Right ventricle myocardium inferior (tissue), 1 donor: Measurements from ENCODE around the gene RBM38. TPM values are rescaled to one million over a fixed set of nuclear protein-coding genes. Genes with fewer than 3 reads are reported as not detected.

Experiments used
- ATAC-seq: fragments of 200-7000 bp; cut with Tn5 transposase; one replicate; pipeline ENCODE4 v1.9.1; 2020; ENCODE audit warnings: mild to moderate bottlenecking, moderate library complexity
- DNase-seq: peaks from one replicate; pipeline ENCODE4 v3.0.0; 2021; ENCODE audit errors: missing footprints
- intact Hi-C: fragments of 100-400 bp; cut with DNase I; formaldehyde crosslinking; loops from one replicate; pipeline ENCODE4 v1.11.0; 2022
- total RNA-seq: library from RNA; stranded (reverse); fragmentation: NEBNext Ultra II Directional; extraction: Animal tissue kit (Norgen Biotek cat#: 25700); gene quantifications from one replicate; pipeline ENCODE4 v1.2.1, GENCODE V29; 2021
- donor health status: DM: no; HTN: yes; CAD: no; lungs with severe emphysema.

The RBM38 gene
- total RNA-seq, 1 donor from 2014 or later = 89.6 TPM

GRCh38 chr20:57457243-57458095 lies 66.3 kb downstream of the RBM38 start:
- DNase-seq (no peak), ATAC-seq (no peak)
- intact Hi-C loops = no loop called here

GRCh38 chr20:57458400-57459160 lies 67.4 kb downstream of the RBM38 start:
- DNase-seq (no peak), ATAC-seq (peak; percentile 30)
- intact Hi-C loops = no loop called here

Other genes starting within 250 kb of the RBM38 start
- 27.2 TPM for gene BMP7, start 124.8 kb upstream of the RBM38 start, total RNA-seq
- not detected for gene SPO11, start 61.6 kb upstream of the RBM38 start, total RNA-seq
- 14.6 TPM for gene RAE1, start 40.1 kb upstream of the RBM38 start, total RNA-seq
- not detected for gene CTCFL, start 133.7 kb downstream of the RBM38 start, total RNA-seq
- gene PCK1, start 169.7 kb downstream of the RBM38 start, total RNA-seq = 4.4 TPM
- 0.22 TPM for gene ZBP1, start 229.0 kb downstream of the RBM38 start, total RNA-seq